H1 (cell line): Measurements from ENCODE around the gene SBF1. TPM values are rescaled to one million over a fixed set of nuclear protein-coding genes. Genes with fewer than 3 reads are reported as not detected.

Source experiments
- ATF3 ChIP-seq: IDR thresholded peaks from 2 replicates; pipeline ENCODE4 v1.6.1; 2011; ENCODE audit warnings: low read depth, mild to moderate bottlenecking, low read length; ENCODE audit not compliant: insufficient read depth
- BACH1 ChIP-seq: IDR thresholded peaks from 2 replicates; pipeline ENCODE4 v1.6.1; 2012; ENCODE audit warnings: low read length, improper control_type of control experiment
- CHD2 ChIP-seq: IDR thresholded peaks from 2 replicates; pipeline ENCODE4 v1.6.1; 2012; ENCODE audit warnings: low read length, improper control_type of control experiment
- CHD7 ChIP-seq: fragments of 300-600 bp; sonication (generic); IDR thresholded peaks from 2 replicates; pipeline ENCODE4 v1.7.1; 2012; ENCODE audit warnings: low read length, moderate library complexity, mild to moderate bottlenecking, inconsistent platforms; ENCODE audit not compliant: insufficient replicate concordance
- JUN ChIP-seq: IDR thresholded peaks from 2 replicates; pipeline ENCODE4 v1.6.1; 2011; ENCODE audit warnings: low read depth, mild to moderate bottlenecking, improper control_type of control experiment, low read length
- JUND ChIP-seq: IDR thresholded peaks from 2 replicates; pipeline ENCODE4 v1.6.1; 2011; ENCODE audit warnings: mild to moderate bottlenecking, improper control_type of control experiment, low read length
- KDM4A ChIP-seq: IDR thresholded peaks from one replicate; pipeline ENCODE4 v1.7.1; 2012; ENCODE audit warnings: low read depth, mild to moderate bottlenecking, moderate library complexity, low read length, inconsistent platforms; ENCODE audit not compliant: severe bottlenecking
- POU5F1 ChIP-seq: IDR thresholded peaks from 2 replicates; pipeline ENCODE4 v1.6.1; 2011; ENCODE audit warnings: low read depth, mild to moderate bottlenecking, low read length, moderate library complexity
- RBBP5 ChIP-seq: IDR thresholded peaks from 2 replicates; pipeline ENCODE4 v1.7.1; 2012; ENCODE audit warnings: low read depth, mild to moderate bottlenecking, inconsistent platforms, low read length, moderate library complexity, borderline replicate concordance
- SIRT6 ChIP-seq: IDR thresholded peaks from one replicate; pipeline ENCODE4 v1.7.1; 2012; ENCODE audit warnings: low read length, inconsistent platforms
- SP1 ChIP-seq: IDR thresholded peaks from 2 replicates; pipeline ENCODE4 v1.6.1; 2011; ENCODE audit warnings: low read depth, low read length
- SUZ12 ChIP-seq: fragments of 200-600 bp; sonication (generic); IDR thresholded peaks from 2 replicates; pipeline ENCODE4 v1.6.1; 2012; ENCODE audit warnings: mild to moderate bottlenecking, inconsistent platforms, low read length, moderate library complexity, mixed read lengths
- polyA plus RNA-seq, 7 experiments: library from polyadenylated mRNA; depleted of rRNA in 3 of 7; stranded (reverse) in 5 of 7; unstranded in 2 of 7; fragments of >200 nt in 5 of 7; fragments of 200-250 nt in 2 of 7; gene quantifications; 1 replicate in 5 of 7; 2 replicates in 1 of 7; 4 replicates in 1 of 7; pipeline versions ENCODE4 v1.2.1 to v1.2.3, GENCODE V29; 2011 to 2013; ENCODE audit warnings: missing spikeins in 2 of 7, mixed read lengths in 2 of 7
- total RNA-seq: library from RNA; stranded (reverse); fragmentation: NEBNext Ultra II Directional; extraction: Animal tissue kit (Norgen Biotek cat#: 25700); gene quantifications from 2 replicates; pipeline ENCODE4 v1.2.1, GENCODE V29; 2021

SBF1 gene
- total and polyA plus RNA-seq, 2 of the 8 experiments (the other 6 are each of a cell fraction or from before 2014, with no cell fraction given) = 29.1 to 71.5 TPM

GRCh38 chr22:50399751-50400331, 75.0 kb downstream of the SBF1 start (continued):
- no peak for TF ChIP-seq KDM4A
- no peak for TF ChIP-seq JUND
- no peak for TF ChIP-seq SUZ12
- TF ChIP-seq CHD7 = no peak
- TF ChIP-seq POU5F1 = no peak
- TF ChIP-seq ATF3 = peak; percentile 55; the same call in 1 of the 2 replicates
- no peak for TF ChIP-seq SIRT6
- TF ChIP-seq RBBP5 = no peak
- no peak for TF ChIP-seq JUN
- TF ChIP-seq SP1 = no peak
- TF ChIP-seq BACH1 = no peak
- no peak for TF ChIP-seq CHD2
